ENCODE results near the gene DBI.

DNA sequence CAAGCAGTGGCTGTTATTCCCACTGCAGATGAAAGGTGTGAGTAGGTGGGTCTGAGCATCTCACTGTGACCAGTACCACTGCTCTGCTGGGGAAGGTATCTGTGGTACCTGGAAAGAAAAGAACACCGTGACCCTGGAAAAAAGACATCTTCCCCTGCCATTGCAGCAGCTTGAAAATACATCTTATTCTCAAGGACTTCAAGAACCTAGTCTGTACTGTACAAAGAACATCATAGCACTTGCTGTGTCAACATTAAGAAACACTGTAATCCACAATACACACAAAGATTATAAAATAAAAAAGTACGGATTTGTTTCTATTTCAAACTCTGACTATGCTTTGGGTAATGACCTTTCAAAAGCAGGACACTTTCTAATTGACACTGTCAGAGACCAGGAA lies 29.0 kb upstream of the DBI start:
- TF ChIP-seq, protein P1, sequence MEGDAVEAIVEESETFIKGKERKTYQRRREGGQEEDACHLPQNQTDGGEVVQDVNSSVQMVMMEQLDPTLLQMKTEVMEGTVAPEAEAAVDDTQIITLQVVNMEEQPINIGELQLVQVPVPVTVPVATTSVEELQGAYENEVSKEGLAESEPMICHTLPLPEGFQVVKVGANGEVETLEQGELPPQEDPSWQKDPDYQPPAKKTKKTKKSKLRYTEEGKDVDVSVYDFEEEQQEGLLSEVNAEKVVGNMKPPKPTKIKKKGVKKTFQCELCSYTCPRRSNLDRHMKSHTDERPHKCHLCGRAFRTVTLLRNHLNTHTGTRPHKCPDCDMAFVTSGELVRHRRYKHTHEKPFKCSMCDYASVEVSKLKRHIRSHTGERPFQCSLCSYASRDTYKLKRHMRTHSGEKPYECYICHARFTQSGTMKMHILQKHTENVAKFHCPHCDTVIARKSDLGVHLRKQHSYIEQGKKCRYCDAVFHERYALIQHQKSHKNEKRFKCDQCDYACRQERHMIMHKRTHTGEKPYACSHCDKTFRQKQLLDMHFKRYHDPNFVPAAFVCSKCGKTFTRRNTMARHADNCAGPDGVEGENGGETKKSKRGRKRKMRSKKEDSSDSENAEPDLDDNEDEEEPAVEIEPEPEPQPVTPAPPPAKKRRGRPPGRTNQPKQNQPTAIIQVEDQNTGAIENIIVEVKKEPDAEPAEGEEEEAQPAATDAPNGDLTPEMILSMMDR (IDR thresholded peaks at IDR 0.05) = no peak
- TF ChIP-seq POLR2A (IDR thresholded peaks at IDR 0.05) = no peak

Measured in body of pancreas (tissue), 4 donors.